ENCODE measurements around the gene TPRX1.
"Not testable (repeated sequence)": the region's sequence is repeated elsewhere in the genome, so short reads cannot be mapped to it uniquely, and the experiment has no call there.

GRCh38 chr19:47803671-47804070 lies 680 bp downstream of the TPRX1 start:
- TF ChIP-seq CTCF, POLR2A (IDR thresholded peaks at IDR 0.05): not testable (repeated sequence)

All from thyroid gland (tissue), 4 donors.